K562 (cell line): Measurements from ENCODE around the gene FANCD2. TPM values are rescaled to one million over a fixed set of nuclear protein-coding genes. Genes with fewer than 3 reads are reported as not detected.

Source experiments
- CAMTA2 ChIP-seq: fragments of 250-450 bp; sonication (Bioruptor Pico); conservative IDR thresholded peaks from 2 replicates; pipeline ENCODE4 v1.5.1; 2022
- HNRNPL ChIP-seq: fragments of 200-400 bp; formaldehyde crosslinking; IDR thresholded peaks from 2 replicates; pipeline ENCODE4 v1.6.1; 2017; ENCODE audit warnings: low read depth, mild to moderate bottlenecking, low read length
- PHB2 ChIP-seq: fragments of 450-650 bp; IDR thresholded peaks from 2 replicates; pipeline ENCODE4 v1.6.1; 2017; ENCODE audit warnings: low read depth
- POLR2H ChIP-seq: IDR thresholded peaks from 2 replicates; pipeline ENCODE4 v1.6.1; 2016; ENCODE audit warnings: missing genetic modification characterization, low read depth, mild to moderate bottlenecking, control low read depth, missing compliant biosample characterization, moderate library complexity
- ZNF41 ChIP-seq: fragments of 250-450 bp; sonication (Bioruptor Pico); conservative IDR thresholded peaks from 2 replicates; pipeline ENCODE4 v1.4.0; 2020; ENCODE audit warnings: mild to moderate bottlenecking
- polyA plus RNA-seq, 8 experiments: library from polyadenylated mRNA; depleted of rRNA in 4 of 8; stranded (reverse) in 5 of 8; unstranded in 3 of 8; fragments of >200 nt; fragmentation: Nextera tagmentation in 2 of 8; fragmentation: Illumina TruSeq in 1 of 8; extraction: Ambion mirVana in 2 of 8; extraction: Trizol in 1 of 8; gene quantifications; 2 replicates each; pipeline versions ENCODE4 v1.2.1 to v1.2.3, GENCODE V29; 2011 to 2014; ENCODE audit warnings: inconsistent platforms in 1 of 8, missing spikeins in 1 of 8
- total RNA-seq, 7 experiments: library from RNA; depleted of rRNA in 6 of 7; stranded (reverse); fragments of >200 nt in 6 of 7; fragmentation: Illumina TruSeq in 2 of 7; extraction: Trizol in 2 of 7; gene quantifications; 2 replicates each; pipeline versions ENCODE4 v1.2.1 to v1.2.3, GENCODE V29; 2011 to 2021; ENCODE audit warnings: low replicate concordance in 1 of 7
- TF ChIP-seq, protein P1 (sequence below), 2 experiments: fragments of 450-650 bp in 1 of 2; sonication (generic) in 1 of 2; formaldehyde crosslinking in 1 of 2; IDR thresholded peaks; 2 replicates each; pipeline versions ENCODE4 v1.7.1 to v1.9.0; 2016 to 2022; ENCODE audit warnings: inconsistent platforms in 1 of 2, mild to moderate bottlenecking in 1 of 2, missing genetic modification reagents in 1 of 2
- TF ChIP-seq, protein P2 (sequence below): sonication (generic); formaldehyde crosslinking; IDR thresholded peaks from 2 replicates; pipeline ENCODE4 v1.8.1; 2023; ENCODE audit warnings: mild to moderate bottlenecking, missing genetic modification reagents

Gene FANCD2
- total and polyA plus RNA-seq, 9 of the 15 experiments (the other 6 are each of a cell fraction or from before 2014, with no cell fraction given) = 59.4 to 137 (median 96.1) TPM

DNA sequence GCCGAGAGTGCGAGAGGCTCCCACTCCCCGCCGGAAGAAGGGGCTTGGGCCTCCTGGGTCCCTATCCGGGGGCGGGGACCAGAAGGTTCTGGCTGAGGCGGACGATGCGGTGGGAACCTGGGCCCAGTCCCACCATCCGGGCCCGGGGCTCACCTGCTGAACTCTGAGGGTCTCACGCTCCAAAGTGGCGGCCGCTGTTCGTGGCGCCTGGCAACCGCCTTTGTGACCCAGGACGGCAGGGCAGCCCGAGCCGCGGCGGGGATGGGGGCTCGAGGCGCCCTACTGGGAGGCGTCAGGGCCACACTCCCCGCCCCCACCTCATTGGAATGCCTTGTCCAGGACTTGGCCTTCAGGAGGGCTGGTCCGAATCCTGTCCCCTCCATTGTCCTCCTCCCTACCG is 81.9 kb downstream of the FANCD2 start, which contains the start of gene FANCD2OS (continued):
- TF ChIP-seq POLR2H (tag) (no peak), PHB2 (no peak), HNRNPL (no peak), CAMTA2 (no peak), ZNF41 (CRISPR knock-in tag) (no peak)
- TF ChIP-seq, protein P1, sequence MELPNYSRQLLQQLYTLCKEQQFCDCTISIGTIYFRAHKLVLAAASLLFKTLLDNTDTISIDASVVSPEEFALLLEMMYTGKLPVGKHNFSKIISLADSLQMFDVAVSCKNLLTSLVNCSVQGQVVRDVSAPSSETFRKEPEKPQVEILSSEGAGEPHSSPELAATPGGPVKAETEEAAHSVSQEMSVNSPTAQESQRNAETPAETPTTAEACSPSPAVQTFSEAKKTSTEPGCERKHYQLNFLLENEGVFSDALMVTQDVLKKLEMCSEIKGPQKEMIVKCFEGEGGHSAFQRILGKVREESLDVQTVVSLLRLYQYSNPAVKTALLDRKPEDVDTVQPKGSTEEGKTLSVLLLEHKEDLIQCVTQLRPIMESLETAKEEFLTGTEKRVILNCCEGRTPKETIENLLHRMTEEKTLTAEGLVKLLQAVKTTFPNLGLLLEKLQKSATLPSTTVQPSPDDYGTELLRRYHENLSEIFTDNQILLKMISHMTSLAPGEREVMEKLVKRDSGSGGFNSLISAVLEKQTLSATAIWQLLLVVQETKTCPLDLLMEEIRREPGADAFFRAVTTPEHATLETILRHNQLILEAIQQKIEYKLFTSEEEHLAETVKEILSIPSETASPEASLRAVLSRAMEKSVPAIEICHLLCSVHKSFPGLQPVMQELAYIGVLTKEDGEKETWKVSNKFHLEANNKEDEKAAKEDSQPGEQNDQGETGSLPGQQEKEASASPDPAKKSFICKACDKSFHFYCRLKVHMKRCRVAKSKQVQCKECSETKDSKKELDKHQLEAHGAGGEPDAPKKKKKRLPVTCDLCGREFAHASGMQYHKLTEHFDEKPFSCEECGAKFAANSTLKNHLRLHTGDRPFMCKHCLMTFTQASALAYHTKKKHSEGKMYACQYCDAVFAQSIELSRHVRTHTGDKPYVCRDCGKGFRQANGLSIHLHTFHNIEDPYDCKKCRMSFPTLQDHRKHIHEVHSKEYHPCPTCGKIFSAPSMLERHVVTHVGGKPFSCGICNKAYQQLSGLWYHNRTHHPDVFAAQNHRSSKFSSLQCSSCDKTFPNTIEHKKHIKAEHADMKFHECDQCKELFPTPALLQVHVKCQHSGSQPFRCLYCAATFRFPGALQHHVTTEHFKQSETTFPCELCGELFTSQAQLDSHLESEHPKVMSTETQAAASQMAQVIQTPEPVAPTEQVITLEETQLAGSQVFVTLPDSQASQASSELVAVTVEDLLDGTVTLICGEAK (IDR thresholded peaks at IDR 0.05) = no peak
- TF ChIP-seq, protein P1 (CRISPR knock-in tag; IDR thresholded peaks at IDR 0.05) = no peak
- TF ChIP-seq, protein P2, sequence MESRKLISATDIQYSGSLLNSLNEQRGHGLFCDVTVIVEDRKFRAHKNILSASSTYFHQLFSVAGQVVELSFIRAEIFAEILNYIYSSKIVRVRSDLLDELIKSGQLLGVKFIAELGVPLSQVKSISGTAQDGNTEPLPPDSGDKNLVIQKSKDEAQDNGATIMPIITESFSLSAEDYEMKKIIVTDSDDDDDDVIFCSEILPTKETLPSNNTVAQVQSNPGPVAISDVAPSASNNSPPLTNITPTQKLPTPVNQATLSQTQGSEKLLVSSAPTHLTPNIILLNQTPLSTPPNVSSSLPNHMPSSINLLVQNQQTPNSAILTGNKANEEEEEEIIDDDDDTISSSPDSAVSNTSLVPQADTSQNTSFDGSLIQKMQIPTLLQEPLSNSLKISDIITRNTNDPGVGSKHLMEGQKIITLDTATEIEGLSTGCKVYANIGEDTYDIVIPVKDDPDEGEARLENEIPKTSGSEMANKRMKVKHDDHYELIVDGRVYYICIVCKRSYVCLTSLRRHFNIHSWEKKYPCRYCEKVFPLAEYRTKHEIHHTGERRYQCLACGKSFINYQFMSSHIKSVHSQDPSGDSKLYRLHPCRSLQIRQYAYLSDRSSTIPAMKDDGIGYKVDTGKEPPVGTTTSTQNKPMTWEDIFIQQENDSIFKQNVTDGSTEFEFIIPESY (CRISPR knock-in tag) = no peak
